GM13976 (cell line): Measurements from ENCODE around the gene EGFL6.
"Not testable (repeated sequence)": the region's sequence is repeated elsewhere in the genome, so short reads cannot be mapped to it uniquely, and the experiment has no call there.

Experiments used
- DNase-seq: peaks from one replicate; pipeline ENCODE4 v3.0.0; 2012; ENCODE audit warnings: low spot score
- in situ Hi-C: fragments of 300-500 bp; cut with MboI; formaldehyde crosslinking; loops from one replicate; pipeline ENCODE4 v1.12.0; 2022; ENCODE audit warnings: low sequenced_read_pairs, mixed read lengths, inconsistent platforms; ENCODE audit not compliant: unreplicated experiment
- TF ChIP-seq, protein P1 (sequence below): IDR thresholded peaks from 2 replicates; pipeline ENCODE4 v1.5.1; 2012; ENCODE audit warnings: borderline replicate concordance, mild to moderate bottlenecking; ENCODE audit not compliant: insufficient read depth; ENCODE audit errors: extremely low read depth, missing control alignments, control extremely low read depth

The EGFL6 gene

DNA sequence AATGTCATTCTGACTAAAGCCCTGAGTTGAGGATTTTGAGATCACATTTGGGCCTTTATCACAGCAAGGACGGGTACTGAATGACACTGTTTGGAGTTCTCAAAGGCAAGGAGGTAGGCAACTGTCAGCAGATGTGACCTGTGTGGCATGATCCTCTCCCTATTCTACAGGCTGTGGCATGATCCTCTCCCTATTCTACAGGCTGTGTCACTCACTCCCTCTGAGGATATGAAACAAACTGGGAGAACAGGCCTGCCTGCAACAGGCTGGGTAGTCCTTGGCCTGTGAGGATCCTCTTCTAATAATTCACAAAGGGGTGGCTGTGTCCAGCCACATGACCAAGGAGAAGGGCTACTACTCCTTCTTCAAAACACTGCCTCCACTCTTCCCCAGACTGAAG, 68.6 kb downstream of the EGFL6 start:
- in situ Hi-C loops: loop anchor here (5.0 kb wide), 1 partner anchor 121 kb away; no protein-coding TSS in a partner anchor
- TF ChIP-seq, protein P1, sequence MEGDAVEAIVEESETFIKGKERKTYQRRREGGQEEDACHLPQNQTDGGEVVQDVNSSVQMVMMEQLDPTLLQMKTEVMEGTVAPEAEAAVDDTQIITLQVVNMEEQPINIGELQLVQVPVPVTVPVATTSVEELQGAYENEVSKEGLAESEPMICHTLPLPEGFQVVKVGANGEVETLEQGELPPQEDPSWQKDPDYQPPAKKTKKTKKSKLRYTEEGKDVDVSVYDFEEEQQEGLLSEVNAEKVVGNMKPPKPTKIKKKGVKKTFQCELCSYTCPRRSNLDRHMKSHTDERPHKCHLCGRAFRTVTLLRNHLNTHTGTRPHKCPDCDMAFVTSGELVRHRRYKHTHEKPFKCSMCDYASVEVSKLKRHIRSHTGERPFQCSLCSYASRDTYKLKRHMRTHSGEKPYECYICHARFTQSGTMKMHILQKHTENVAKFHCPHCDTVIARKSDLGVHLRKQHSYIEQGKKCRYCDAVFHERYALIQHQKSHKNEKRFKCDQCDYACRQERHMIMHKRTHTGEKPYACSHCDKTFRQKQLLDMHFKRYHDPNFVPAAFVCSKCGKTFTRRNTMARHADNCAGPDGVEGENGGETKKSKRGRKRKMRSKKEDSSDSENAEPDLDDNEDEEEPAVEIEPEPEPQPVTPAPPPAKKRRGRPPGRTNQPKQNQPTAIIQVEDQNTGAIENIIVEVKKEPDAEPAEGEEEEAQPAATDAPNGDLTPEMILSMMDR: no peak
- DNase-seq: no peak

DNA sequence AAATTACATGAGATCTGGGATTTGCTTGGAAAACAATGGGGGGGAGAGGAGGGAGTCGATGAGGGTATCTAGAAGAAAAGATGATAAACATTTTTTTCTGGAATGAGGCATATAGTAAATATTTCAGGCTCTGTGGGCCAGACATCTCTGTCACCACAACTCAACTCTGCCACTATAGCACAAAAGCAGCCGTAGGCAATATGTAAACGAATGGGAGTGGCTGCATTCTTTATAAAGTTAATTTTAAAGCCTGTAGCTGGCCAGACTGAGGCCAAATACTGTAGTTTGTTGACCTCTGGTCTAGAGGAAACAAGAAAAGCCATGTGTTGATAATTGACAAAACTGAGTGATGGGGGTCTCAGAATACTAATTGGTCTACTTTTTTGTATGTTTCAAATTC, 69.4 kb downstream of the EGFL6 start:
- no peak for DNase-seq
- in situ Hi-C loops: loop anchor here (5.0 kb wide), 1 partner anchor 122 kb away; no protein-coding TSS in a partner anchor
- TF ChIP-seq, protein P1: no peak

DNA sequence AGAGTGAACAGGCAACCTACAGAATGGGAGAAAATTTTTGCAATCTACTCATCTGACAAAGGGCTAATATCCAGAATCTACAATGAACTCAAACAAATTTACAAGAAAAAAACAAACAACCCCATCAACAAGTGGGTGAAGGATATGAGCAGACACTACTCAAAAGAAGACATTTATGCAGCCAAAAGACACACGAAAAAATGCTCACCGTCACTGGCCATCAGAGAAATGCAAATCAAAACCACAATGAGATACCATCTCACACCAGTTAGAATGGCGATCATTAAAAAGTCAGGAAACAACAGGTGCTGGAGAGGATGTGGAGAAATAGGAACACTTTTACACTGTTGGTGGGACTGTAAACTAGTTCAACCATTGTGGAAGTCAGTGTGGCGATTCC, 72.3 kb downstream of the EGFL6 start:
- DNase-seq, in situ Hi-C loops: not testable (repeated sequence)

DNA sequence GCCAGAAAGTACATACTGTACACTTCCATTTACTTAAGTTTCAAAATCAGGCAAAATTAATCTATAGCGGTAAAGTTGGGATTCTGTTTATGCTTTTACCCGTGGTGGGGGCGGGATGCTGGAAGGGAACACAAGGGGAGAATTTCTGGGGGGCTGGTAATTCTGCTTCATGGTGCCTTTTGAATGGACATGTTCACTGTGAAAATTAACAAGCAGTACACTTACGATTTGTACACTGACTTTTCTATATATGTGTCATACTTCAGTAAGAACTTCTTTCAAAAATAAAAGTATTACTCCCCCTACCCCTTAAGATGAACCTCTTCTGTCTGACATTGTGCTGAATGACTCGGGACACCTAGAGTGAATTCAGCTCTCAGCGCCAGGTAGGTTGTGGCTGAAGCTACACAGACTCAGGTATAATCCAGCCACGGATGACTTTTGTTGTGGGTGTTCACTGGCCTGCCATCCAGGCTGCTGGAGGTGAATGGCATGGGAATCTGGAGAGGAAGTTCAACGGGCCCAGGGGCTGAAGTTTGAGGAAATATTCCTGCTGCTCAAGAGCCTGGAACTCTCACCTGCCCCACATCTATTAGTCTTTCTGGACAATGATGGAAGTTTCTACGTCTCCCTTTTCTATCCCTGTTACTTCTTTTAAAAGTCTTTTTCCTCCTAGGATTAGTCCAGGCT, 76.2 kb downstream of the EGFL6 start:
- TF ChIP-seq, protein P1: no peak
- in situ Hi-C loops: no loop called here

DNA sequence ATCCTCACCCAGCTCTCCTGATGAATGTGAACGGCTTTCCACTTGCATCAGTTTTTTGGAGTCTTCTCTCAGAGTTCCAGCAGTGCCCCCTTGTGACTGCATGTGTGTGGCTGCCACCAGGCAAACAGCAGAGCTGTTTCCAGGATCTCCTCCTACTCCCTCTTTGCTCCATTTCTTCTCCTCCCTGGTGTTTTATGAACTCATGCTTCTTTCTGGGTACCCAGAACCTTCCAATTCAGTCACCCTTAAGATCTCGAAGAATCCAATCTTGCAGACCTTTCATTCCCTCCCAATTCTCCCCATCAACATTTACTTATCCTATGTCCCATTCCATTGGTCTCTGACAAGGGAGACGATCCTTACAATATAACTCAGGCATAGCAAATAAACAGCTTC, 76.8 kb downstream of the EGFL6 start:
- TF ChIP-seq, protein P1: peak; percentile 76
- peak; percentile 35 for DNase-seq
- in situ Hi-C loops: no loop called here

More for the DNA sequence above, 76.2 kb downstream of the EGFL6 start:
- no peak for DNase-seq

DNA sequence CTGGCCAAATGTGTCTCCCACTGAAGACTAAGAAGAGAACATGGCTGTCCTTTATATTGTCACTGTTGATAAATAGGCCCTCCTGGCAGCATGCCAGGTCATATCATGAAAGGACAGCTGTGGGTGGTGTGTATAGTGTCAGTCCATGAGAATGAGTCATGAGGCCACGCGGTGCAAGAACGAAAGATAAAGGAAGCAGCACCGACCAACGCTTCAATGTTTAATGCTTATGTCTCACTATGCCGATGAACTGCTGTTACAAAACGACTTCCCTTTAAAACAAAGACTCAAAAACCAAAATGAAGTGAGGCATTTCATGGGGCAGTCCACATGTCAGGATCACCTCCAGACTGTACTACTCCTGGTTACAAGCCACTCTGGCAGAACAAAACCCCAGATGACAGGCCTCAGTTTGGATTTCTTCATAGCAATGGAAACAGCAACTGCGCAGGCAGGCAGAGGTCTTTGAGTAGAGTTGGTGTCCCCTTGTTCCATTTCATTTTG, 78.4 kb downstream of the EGFL6 start:
- in situ Hi-C loops: no loop called here
- TF ChIP-seq, protein P1: no peak
- DNase-seq: no peak

DNA sequence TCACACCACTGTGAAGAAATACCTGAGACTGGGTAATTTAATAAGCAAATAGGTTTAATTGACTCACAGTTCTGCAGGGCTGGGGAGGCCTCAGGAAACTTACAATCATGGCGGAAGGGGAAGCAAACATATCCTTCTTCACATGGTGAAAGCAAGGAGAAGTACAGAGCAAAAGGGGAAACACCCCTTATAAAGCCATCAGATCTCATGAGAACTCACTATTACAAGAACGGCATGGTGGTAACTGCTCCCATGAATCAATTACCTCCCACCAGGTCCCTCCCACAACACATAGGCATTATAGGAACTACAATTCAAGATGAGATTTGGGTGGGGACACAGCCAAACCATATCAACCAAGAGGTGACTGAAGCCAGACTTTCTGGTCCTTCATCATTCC, 78.9 kb downstream of the EGFL6 start:
- DNase-seq, in situ Hi-C loops: not testable (repeated sequence)
